HG03045 (cell line): ENCODE results near the gene FBXO46.
"Not testable (repeated sequence)": the region's sequence is repeated elsewhere in the genome, so short reads cannot be mapped to it uniquely, and the experiment has no call there.

ENCODE experiments used
- ATAC-seq: cut with Tn5 transposase; IDR thresholded peaks from one replicate; pipeline ENCODE4 v1.9.1; 2021; ENCODE audit warnings: mild to moderate bottlenecking, moderate library complexity; ENCODE audit not compliant: unreplicated experiment

The FBXO46 gene

GRCh38 chr19:45729800-45730290 is 851 bp downstream of the FBXO46 start:
- ATAC-seq = no peak

GRCh38 chr19:45728683-45729082 is 2.0 kb downstream of the FBXO46 start:
- not testable (repeated sequence) for ATAC-seq

GRCh38 chr19:45720065-45720464 is 10.6 kb downstream of the FBXO46 start:
- not testable (repeated sequence) for ATAC-seq

- no peak for ATAC-seq
Observed at GRCh38 chr19:45717983-45718650, 12.6 kb downstream of the FBXO46 start.

- peak; percentile 93 for ATAC-seq
Observed at GRCh38 chr19:45717131-45717982, 13.3 kb downstream of the FBXO46 start.

GRCh38 chr19:45716359-45717130 is 14.2 kb downstream of the FBXO46 start:
- no peak for ATAC-seq

- ATAC-seq = no peak
Observed at GRCh38 chr19:45715139-45715538, 15.6 kb downstream of the FBXO46 start.

- no peak for ATAC-seq
Observed at GRCh38 chr19:45713141-45713540, 17.6 kb downstream of the FBXO46 start.

GRCh38 chr19:45712699-45713067 is 18.0 kb downstream of the FBXO46 start:
- ATAC-seq = no peak

- no peak for ATAC-seq
Observed at GRCh38 chr19:45711851-45712698, 18.6 kb downstream of the FBXO46 start.

- no peak for ATAC-seq
Observed at GRCh38 chr19:45710356-45711130, 20.2 kb downstream of the FBXO46 start.

- no peak for ATAC-seq
Observed at GRCh38 chr19:45705710-45706415, 24.8 kb downstream of the FBXO46 start.

- ATAC-seq = no peak
Observed at GRCh38 chr19:45705115-45705514, 25.6 kb downstream of the FBXO46 start.

GRCh38 chr19:45701676-45702075 is 29.0 kb downstream of the FBXO46 start:
- ATAC-seq = no peak

- ATAC-seq = no peak
Observed at GRCh38 chr19:45693106-45693788, 37.4 kb downstream of the FBXO46 start.

GRCh38 chr19:45692187-45693105 is 38.2 kb downstream of the FBXO46 start, which contains the start of gene QPCTL:
Gene QPCTL, plus strand, starts transcription at chr19:45692666. Its CDS starts 38 bp downstream, at chr19:45692704.
- peak; percentile 86 for ATAC-seq

- ATAC-seq = peak; percentile 58
Observed at GRCh38 chr19:45691516-45692186, 39.0 kb downstream of the FBXO46 start, which contains the start of gene SNRPD2. Gene SNRPD2, minus strand, starts transcription at chr19:45691953. Its CDS starts 65 bp downstream, at chr19:45691888.
